Fibroblast of skin of right quadriceps (primary cell): ENCODE data around the gene VGLL1.

Experiments used
- DNase-seq: peaks from one replicate; pipeline ENCODE4 v3.0.0-alpha.2; 2013

The VGLL1 gene, protein sequence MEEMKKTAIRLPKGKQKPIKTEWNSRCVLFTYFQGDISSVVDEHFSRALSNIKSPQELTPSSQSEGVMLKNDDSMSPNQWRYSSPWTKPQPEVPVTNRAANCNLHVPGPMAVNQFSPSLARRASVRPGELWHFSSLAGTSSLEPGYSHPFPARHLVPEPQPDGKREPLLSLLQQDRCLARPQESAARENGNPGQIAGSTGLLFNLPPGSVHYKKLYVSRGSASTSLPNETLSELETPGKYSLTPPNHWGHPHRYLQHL

DNA sequence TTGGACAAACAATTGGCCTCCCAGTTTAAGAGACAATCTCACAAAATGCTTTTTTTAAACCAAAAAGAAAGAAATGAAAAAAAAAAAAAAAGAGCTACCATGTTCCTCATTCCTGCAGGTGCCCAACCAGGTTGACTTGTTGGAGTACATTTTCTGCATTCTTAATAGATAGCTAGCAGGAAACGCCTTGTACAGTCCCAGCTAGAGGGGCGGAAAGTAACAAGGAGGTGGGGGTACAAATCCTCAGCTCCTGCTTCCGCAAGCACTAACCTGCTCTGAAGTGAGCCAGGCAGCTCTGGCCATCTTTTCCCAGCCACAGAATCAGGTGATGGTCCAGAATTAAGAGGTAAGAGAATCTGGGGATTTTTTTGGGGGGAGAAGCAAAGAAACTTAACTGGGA lies at the start of gene VGLL1:
Gene VGLL1 (plus strand): TSS at position 265 of the 400 bp plus-strand sequence. CDS start 3,806 bp downstream, outside the sequence.
- no peak for DNase-seq

DNA sequence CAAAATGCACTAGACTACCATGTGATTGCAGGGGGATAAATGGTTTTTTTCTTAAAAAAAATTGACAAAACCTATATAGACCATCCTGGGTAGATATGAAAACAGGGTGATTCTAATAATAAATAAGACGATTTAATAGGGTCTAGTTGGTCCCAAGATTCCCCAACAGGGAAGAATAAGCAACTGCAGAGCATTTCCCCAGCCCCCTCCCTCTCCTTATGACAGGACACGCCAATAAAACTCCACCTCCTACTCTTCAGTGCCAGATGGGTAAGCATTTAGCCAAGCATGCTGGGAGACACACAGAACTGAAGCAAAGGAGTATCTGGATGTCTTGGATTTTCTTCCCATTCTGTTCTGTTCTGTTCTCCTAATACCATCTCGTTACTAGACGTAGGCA lies 44.4 kb upstream of the VGLL1 start, which contains the start of gene BRS3:
Gene BRS3 (plus strand): TSS at position 301 of the 400 bp plus-strand sequence. CDS start 168 bp downstream, outside the sequence.
- no peak for DNase-seq

DNA sequence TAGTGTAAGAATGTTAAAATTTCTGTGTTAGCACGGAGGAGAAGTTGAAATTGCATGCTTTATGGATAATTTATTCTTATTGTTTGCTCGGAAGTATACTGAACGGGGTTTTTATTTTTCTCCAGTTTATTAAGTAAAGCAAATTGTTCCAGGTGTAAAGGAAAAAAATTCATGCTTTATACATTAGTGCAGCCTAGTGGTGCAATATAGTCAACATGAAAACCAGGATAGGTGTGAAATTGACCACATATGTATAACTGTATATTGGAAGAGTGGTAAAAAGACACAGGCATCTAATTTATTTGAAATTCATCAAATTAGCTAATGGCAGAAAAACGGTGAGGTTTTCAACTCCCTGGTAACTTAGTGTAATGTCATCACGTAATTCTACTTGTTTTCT lies 43.3 kb upstream of the VGLL1 start:
- no peak for DNase-seq

DNA sequence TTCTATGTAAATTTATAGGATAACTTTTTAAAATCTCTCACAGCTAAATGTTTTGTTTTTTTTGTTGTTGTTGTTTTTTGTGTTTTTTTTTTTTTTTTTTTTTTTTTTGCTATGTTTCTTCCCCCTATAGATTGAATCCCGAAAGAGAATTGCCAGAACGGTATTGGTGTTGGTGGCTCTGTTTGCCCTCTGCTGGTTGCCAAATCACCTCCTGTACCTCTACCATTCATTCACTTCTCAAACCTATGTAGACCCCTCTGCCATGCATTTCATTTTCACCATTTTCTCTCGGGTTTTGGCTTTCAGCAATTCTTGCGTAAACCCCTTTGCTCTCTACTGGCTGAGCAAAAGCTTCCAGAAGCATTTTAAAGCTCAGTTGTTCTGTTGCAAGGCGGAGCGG lies 40.2 kb upstream of the VGLL1 start:
- no peak for DNase-seq

DNA sequence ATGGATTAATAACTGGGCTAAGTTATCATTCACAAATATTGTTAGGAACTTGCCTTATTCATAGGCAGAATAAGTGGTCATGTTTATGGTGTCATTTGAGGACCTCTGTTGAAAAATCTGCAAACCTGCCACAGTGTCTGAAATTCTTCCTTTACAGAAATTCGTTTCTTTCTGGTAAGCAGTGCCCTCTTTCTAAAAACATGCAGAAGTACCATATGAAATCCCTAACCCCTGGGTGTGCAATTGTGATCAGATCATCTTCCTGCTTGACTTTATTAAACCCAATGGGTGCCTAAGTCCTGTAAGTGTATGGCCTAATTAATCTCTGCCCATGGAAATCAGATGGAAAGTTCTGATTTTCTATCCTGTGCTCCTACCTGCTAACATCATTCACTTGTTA lies 39.0 kb upstream of the VGLL1 start:
- DNase-seq, result no peak

DNA sequence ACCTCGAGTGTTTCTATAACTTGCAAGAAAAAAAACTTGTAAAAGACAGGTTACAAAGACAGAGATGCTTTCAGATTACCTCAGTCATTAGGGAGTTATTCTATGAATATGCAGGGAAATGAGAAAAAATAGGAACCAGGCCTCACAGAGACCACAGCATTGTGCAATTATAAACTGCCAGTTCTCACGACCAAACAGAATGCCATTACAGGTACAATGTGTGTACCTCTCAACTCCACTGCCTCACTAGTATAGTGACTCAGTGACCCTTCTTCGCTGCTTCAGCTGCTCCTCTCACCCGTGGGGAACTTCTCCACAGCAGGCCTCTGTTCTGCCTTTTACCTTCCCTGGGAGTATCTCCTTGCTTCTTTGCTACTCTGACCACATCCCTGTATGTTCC lies 37.0 kb upstream of the VGLL1 start:
- no peak for DNase-seq

DNA sequence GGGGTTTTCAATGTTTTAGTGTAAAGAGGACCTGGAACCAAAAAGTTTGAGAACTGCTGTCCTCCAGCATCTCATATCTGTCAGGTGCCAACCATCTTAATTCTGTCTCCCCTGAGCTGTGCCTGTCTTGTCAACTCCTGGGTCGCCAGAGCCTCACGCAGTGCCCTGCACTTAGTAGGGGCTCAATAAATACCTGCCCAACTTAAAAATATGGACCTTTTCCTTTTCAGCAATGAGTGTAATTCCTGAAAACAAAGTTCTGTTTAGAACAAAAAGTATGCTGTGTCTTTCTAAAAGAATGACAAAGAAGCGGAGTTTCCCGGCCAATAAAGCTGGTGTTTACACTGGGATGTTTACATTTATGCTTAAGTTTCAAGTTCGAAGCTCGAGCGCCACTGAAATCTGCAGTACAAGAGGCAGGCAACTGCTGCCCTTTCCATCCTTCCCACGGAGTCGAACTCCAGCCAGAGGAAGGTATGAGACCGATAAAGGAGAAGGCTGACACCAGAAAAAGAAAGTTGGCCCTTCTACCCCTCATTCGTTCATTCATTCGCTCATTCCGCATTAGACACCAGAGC lies 35.7 kb upstream of the VGLL1 start:
- DNase-seq, result no peak

DNA sequence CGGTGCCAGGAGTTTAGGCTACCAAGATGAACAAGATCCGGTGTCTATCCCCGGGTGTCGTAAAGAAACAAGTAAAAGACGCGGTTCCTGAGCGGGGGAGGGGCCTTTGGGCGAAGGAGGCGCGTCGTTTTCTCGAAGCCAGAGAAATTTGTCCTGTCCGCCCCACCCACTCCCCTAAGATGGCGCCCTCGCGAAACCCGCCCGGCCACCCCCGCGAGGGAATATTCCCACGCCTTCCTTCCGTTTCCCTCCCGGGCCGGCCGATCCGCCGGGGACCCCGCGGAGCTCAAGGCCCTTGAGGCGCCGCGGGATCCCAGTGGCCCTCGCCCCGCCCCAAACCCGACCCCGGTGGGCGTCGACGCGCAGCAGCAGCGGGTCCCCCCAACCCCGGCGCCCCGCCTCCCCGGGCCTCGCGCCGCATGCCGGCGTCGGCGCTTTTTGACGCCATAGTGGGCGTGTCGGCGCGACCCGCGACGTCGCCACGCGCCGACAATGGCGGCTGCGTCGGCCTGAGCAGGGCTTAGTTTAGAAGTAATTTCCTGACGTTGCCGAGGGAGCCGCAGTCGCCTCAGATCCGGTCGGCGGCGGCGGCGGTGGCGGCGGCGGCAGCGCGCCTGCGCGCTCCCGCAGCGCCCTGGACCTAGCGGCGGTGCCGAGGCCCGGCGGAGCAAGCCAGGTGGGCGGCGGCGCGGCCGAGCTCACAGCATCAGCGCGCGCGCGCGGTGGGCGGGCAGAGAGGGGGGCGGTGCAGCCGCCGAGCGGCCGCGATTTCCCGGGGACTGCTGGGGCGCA lies 35.1 kb upstream of the VGLL1 start:
- DNase-seq, result peak; percentile 86

DNA sequence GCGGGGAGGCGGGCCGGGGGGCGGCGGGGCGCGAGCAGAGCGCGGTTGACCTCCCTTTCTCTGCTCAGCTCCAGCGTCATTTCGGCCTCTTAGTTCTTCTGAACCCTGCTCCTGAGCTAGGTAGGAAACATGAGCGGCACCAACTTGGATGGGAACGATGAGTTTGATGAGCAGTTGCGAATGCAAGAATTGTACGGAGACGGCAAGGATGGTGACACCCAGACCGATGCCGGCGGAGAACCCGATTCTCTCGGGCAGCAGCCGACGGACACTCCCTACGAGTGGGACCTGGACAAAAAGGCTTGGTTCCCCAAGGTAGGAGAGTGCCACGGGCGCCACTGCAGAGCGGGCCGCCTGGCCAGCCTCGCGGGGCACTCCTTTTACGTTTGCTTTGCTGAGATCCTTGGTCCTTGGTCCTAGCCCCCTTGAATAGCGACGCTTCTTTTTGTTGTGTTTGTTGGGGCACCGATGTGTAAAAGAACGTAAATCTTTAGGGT lies 34.4 kb upstream of the VGLL1 start, which contains the start of gene HTATSF1:
Gene HTATSF1 (plus strand): TSS at position 37 of the 497 bp plus-strand sequence. CDS start 93 bp downstream, at position 130.
- peak; percentile 0 for DNase-seq

DNA sequence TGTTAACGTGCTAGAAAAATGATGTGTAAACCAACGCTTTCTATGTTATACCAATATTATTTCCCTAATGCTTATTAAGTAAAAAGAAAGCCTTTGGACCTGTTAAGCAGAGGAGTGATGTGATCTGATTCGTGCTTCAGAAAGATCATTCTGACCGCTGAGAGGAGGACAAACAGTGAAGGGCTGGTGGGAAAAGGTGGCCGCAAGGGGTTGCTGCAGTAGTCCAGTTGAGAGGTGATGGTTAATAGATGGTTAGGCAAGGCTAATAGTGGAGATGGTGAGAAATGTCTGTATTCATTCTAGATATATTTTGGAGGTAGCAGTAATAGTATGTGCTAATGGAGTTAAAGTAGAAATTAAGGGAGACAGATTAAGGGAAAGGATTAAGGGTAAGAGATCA lies 12.9 kb upstream of the VGLL1 start:
- DNase-seq, result no peak

DNA sequence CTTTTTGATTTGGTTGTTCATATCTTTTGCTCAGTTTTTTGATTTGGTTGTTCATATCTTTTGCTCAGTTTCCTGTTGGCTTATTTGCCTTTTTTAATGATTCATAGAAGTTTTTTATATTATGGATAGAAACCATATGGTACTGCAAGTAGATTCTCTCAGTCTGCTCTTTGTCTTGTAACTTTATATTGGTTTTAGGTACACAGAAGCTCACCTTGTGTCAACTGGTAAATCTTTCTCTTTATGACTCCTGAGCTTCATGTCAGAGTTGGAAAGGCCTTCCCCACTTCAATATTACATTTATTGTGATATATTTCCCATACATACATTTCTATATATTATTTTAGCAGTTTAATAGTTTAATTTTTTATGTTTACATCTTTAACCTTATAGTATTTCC lies 8.2 kb upstream of the VGLL1 start:
- no peak for DNase-seq

DNA sequence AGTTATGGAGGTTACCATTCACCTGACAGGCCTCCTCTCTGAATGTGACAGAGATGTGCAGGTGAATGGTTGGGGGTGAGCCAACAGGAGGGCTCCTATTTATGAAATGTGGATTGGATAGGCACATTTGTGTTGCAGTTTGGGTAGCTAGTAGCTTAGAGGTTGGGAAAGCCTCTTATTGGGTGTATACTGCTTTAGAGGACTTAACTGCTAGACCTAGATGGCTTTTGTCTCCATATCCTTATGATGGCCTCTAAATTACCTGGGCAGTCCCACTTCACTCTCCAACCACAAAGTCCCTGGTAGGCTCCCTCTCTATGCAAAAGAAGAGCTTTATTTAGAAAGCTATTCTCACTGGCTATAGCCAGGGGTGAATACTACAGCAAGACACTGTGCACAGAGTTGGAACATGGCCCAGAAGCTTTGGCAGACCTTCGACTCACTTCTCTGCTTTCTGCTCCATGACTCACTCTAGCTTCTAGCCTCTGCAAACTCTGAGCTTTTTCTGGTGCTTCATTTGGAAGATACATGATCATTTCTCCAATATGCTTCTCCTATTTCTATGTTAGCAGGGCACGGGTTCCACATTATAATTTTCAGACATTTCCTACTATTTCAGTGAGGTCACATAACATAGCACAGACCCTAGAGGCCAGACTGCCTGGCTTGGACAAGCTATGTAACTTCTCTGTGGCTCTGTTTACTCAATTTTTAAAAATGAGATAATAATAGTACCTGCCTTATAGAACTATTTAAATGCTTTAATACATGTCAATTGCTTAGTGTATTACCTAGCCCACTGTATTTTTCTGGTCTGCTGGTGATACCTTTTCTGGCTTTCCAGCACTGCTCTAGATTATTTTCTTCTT lies 6.0 kb upstream of the VGLL1 start:
- peak; percentile 81 for DNase-seq

DNA sequence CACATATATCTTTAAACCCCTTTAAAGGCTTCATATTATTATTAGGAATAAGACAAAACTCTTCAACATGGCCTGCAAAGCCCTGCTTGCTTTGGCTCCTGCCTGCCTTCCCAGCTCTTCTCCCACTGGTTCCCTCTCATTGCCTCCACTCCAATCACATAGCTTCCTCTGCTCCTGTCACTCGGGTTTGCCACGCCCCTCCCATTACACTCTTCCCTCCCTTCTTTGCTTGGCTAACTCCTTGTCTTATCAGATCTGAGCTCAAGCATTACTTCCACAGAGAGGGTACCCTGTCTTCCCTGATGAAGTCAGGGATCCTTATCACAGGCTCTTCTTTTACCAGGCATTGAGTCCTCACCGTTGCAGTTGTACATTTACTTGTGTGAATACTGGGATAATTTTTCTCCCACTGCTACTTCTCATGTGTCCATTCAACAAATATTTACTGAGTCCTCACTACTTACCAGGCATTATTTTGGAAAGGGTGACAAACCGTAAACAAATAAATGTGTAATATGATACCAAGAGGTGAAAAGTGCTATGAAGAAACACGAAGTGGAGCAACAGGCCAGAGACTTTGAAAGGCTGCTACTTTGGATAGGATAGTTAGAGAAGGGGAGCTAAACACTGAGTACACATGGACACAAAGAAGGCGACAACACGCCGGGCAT lies 3.2 kb upstream of the VGLL1 start:
- DNase-seq, result no peak

DNA sequence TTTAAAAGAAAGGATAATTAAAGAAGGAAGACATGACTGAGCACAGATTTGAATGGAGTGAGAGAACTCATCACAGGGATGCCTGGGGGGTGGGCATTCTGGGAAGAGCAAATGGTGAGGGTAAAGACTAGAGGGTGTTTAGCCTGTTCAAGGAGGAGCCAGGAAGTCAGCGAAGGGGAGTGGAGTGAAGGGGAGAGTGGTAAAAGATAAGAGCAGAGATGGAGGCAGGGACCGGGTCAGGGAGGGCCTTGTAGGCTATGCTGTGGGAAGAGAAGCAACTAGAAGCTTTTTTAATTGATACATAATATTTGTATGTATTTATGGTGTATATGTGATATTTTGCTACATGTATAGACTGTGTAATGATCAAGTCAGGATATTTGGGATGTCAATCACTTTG lies 2.2 kb upstream of the VGLL1 start:
- no peak for DNase-seq

DNA sequence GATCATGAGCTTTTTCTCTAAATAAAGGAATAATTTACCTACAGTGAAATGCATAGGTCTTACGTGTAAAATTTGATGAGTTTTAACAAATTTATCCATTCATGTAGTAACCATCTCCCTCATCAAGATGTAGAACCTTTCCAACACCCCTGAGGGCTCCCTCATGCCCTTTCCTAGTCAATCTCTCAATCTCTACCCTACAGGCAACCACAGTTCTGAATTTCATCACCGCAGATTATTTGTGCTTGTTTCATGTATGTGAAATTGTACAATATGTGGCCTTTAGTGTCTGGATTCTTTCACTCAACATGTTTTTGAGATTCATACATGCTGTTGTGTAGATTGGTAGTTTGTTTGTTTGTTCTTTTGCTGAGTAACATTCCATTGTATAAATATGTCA lies 2.1 kb downstream of the VGLL1 start:
- no peak for DNase-seq

DNA sequence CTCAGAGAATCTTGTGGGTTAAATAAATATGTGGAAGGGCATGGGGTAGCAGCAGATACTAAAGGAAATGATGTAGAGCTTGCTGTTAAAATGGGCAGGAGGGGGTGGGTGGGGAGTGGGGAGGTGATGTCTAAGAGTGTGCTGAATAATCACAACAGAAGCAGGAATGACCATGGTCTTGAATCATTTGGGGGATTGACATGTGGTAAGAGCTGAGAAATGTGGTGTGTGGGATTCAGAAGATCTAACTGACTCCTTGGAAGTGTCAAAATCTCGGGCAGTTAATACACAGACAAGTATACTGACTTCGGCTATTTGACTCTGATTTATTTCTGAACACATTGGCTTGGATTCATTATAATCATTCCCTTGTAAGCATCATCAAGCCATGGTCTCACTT lies 6.8 kb downstream of the VGLL1 start:
- DNase-seq, result no peak

DNA sequence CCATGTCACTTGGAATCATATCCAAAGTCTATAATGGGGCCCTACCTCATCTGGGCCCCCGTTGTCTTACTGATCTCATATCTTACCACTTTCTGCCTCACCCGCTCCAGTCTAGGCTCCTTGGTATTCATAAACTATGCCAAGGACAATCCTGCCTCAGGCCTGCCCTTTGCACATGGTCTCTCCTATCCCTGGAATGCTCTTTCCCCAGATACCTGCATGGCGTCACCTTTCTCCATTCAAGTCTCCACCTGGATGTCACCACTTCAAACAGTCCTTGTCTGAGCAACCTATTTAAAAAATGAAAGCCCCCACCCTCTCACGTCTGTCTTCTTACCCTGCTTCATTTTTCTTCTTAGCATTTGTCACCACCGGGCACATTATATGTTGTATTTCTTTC lies 8.2 kb downstream of the VGLL1 start:
- no peak for DNase-seq

DNA sequence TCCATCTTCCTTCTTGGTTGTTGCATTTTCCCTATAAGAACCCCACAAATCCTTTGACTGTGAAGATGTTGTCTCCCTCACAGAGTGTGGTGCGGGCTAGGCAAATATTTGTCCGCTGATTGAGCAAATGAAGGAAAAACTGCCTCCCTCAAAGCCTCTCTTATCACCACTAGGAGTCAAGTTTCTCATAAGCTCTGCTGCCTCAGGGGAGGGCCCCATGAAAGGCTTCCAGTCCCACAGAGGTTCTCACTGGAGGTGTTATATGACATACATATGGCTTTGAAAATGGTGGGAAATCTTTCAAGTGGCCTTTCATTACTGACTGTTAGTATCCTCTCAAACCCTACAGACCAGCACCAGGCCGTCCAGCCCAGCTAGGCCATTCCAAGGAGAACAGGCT lies 9.3 kb downstream of the VGLL1 start:
- no peak for DNase-seq

DNA sequence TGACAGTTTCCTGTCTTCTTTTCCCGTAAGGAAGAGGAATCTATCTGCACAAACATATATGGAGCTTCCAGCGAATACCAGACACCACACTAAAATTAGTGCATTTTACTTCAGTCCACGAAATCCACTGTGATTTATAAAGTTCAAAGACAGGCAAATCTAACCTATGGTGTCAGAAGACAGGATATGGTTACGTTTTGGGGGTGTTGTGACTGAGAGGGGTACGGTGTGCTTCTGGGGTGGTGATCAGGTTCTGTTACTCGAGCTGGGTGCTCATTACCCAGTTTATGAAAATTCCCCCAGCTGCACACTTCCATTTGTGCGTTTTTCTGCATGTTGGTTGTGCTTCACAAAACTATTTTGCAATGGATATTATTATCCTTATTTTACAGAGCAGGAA lies 10.3 kb downstream of the VGLL1 start:
- no peak for DNase-seq

DNA sequence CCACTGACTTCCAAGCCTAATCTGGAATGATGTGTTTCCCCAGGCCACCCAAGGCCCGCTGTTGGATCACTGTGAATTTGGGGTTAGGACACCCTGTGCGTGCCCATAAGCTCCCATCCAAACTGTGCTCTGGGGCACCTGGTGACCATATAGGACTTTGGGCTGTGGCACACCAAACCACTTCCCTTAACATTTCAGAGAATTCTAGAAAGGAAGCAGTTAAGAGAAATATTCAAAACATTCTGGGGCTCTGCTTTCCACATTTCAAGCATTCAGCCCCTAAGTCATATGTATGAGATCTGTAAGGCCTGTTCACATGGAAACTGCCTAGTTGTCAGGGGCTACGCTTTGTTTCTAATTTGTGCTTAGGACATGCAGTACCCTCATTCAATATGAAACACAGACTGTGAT lies 14.4 kb downstream of the VGLL1 start:
- DNase-seq, result no peak

DNA sequence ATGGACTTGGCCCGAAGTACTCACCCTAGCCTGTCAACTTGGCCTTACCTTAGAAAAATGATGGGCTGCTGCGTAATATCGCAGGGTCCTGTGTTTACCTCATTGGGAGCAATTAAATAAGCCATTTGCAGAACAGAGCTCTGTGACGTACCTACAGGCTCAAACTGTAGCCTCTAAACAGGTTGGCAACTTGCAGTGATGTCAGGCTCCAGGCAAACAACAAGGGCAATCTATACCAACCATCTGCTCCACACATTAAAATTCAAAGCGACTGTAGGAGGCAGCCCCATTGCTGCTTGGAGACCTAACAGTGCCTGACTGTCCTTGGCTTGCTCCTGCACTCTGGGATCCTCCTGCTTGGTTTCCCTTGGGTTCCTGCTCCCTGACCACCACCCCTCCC lies 17.2 kb downstream of the VGLL1 start:
- no peak for DNase-seq

DNA sequence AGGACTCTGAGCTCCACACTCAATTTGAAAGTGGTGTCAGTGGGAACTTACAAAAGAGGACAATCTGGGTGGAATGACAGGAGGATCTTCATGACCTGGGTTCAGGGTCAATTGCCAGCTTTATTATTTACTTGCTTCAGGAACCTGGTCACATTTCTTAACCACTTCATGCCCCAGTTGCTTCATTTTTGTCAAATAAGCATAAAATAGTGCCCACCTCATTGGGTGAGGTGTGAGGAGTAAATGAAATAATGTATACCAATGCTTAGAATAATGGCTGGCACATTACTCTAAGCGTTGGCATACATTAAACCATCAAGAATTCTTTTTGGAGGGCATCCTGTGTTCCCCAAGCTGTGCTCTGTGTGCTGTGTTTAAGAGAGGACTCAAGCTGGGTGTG lies 19.4 kb downstream of the VGLL1 start:
- no peak for DNase-seq
